Measurements from ENCODE around the gene EXOSC1.
"Not testable (repeated sequence)": the region's sequence is repeated elsewhere in the genome, so short reads cannot be mapped to it uniquely, and the experiment has no call there.

EXOSC1 gene

DNA sequence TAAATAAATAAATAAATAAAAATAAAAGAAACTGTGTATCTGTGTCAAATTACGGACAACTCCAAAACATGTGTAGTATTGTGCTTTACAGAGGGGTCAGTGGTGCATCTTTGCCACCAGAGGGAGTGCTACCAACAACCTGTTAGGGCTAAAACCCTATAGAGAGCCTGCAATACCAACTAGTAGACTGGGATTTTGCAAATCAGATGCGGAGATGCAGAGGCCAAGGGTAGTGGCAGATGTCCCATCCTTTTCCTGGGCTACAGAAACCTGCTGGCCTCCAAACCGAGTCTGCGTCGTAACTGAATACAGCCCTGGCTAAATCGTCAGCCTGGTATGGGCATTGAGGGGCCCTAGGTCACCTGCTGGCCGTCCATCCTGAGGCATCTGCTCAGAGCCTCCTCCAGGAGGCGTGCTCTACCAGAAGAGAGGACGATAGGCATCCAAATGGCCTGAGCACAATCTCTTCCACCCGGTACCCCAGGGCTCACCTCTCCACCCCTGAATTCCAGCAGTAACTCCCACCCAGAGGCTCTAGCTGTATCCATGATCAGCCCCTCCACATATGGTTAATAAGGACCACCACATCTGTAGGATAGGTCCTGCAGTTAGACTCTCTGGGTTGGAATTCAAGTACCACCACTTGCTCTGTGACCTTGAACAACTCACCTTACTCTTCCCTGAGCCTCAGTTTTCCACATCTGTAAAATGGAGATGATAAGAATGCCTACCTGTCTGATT lies 38.4 kb downstream of the EXOSC1 start:
- DNase-seq: peak; percentile 86

DNA sequence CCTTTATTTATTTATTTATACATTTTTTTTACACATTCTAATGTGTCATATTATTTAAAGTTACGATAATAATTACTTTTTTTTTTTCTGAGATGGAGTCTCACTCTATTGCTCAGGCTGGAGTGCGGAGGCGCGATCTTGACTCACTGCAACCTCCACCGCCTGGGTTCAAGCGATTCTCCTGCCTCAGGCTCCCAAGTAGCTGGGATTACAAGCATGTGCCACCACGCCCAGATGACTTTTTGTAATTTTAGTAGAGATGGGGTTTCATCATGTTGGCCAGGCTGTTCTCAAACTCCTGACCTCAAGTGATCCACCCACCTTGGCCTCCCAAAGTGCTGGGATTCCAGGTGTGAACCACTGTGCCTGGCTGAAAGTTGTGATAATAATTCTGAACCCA lies 39.3 kb downstream of the EXOSC1 start:
- not testable (repeated sequence) for DNase-seq

DNA sequence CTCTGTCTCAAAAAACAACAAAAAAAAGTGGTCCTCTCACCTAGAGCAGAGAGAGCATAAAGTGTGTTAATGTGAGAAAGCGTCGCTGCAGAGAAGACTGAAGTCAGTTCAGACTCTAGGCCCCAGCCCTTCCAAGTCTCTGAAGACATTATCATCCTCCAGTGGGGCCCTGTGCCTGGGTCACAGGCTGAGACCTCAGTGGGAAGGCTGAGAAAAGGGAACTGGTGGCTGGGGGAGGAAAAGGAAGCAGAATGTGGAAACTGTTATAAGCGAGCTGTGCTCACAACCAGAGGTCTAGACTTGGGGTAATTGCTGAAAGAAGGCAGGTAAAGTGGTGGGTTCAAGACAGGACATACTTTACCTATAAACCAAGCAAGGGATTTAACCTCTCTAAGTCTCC lies 39.7 kb downstream of the EXOSC1 start:
- DNase-seq: no peak

DNA sequence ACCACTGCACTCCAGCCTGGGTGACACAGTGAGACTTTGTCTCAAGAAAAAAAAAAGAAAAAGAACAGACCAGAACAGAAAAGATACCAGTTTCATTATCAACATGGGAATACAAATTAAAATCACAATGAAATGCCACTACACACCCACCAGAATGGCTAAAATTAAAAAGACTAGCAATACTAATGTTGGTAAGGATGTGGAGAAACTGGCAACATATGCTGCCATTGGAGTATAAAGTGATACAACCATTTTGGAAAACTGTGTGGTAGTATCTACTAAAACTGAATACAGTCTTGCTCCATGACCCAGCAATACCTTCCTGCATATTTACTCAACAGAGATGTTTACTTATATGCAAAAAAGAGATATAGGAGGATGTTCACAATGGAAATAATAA lies 41.8 kb downstream of the EXOSC1 start:
- DNase-seq: no peak

DNA sequence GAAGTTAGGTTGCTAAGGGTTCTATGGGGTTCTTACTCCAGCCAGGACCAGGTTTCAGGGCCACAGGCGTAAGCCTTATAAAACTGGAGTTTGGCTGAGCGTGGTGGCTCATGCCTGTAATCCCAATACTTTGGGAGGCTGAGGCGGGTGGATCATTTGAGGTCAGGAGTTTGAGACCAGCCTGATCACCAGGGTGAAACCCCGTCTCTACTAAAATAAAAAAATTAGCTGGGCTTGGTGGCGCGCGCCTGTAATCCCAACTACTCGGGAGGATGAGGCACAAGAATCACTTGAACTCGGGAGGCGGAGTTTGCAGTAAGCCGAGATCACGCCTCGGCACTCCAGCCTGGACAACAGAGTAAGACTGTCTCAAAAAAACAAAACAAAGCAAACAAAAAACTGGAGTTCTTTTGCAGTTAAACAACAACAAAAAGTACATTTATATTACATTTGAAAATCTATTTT lies 44.3 kb downstream of the EXOSC1 start:
- DNase-seq: no peak

DNA sequence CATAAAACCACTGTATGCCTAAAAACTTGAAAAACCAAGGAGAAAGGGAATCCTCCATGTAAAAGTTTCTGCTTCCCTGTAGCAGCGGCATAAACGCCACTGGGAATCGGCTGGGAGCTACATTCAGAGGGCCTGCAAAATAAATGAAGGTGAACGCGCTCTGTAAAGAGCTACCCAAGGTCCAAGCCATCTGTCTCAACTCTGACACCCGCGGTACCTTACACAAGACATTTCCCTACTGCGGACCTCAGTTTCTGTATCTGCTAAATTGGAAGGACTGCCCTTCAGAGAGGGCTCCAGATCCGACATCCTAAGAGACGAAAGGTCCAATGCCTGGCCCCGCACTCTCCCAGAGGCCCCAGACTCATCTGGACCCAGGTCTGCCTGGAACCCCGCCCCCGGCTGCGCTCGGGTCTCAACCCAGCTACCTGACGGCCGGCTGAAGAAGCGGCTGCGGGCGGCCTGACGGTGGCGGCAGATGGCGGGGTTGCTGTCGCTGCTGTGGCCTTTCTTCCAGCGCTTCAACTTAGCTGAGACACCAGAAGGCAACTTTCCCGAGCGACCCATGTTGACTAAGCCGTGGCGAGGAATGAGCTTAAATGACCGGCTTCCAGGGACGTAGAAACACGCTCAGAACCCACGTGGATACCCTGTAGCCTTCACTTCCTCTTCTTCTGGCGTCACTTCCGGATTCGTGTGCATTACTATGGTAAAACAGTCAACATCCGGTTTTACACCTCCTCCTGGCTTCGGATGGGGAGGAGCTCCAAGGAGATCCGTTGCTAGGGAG lies 44.9 kb downstream of the EXOSC1 start, which contains the start of gene RRP12:
Gene RRP12 (minus strand): TSS at position 676 of the 790 bp plus-strand sequence. CDS start 109 bp downstream, at position 567.
- DNase-seq: peak; percentile 90

DNA sequence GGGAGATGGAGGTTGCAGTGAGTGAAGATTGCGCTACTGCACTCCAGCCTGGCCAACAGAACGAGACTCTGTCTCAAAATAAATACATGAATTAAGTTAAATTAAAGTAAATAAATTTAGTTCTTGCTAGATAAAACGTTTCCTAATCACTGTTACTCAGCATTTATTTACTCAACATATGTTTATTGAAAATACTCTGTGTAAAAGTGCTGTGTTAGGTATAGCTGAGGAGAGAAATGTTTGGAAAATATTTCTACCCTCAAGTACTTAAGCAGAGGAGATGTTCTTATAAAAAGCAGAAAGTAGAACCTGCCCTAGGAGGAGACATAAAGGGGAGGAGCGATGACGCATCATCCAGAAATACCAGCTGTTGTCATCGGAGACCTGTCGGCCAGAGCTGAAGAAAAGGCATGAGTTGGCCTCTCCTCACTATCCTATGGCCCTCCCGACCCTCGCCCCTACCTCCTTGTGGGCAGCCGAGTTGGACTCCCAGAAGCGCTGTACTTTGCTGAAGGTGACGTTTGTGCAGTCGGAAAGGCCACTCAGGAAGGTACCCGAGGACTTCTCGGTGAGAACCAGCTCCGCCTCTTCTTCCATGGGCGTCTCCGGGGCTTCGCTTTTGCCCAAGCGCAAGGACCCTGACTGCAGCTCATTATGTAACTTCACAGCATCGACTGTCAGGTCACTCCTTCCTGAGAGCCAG lies 45.8 kb downstream of the EXOSC1 start:
- peak; percentile 76 for DNase-seq

DNA sequence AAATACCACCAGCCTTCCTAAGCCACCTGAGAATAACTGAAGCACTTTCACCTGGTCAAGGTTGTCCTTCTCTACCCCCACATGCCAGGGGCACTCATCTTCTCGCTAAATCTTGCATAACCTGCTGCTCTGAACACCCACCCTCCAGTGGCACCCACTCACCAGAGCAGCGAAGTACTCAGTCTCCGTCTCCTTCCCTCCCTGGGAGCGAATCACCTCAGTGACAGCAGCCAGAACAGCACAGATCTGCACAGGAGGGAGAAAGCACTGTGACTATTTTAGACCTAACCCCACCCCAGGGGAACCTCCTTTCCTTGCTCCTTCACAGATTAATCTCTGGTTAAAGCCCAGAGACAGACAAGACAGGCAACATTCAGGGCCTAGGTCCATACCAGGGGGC lies 49.8 kb downstream of the EXOSC1 start:
- no peak for DNase-seq

DNA sequence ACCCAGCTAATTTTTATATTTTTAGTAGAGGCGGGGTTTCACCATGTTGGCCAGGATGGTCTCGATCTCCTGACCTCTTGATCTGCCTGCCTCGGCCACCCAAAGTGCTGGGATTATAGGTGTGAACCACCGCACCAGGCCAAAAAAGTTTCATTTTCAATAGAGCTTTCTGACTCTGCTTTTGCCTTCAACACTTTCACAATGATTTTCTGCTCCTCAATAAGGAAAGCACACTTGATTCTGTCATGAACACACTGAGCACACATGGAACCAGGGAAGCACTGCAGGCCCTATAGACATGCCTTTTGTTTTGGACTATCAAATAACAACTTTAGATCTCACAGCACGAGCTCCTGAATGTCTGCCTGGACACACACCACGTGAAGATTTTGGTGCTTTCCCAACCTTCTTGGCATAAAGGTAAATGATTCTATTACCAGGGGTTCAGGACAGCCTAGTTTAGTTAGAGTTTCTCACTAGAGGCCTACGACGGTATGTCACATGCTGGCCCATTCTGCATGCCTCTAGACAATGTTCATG lies 52.7 kb downstream of the EXOSC1 start:
- no peak for DNase-seq

DNA sequence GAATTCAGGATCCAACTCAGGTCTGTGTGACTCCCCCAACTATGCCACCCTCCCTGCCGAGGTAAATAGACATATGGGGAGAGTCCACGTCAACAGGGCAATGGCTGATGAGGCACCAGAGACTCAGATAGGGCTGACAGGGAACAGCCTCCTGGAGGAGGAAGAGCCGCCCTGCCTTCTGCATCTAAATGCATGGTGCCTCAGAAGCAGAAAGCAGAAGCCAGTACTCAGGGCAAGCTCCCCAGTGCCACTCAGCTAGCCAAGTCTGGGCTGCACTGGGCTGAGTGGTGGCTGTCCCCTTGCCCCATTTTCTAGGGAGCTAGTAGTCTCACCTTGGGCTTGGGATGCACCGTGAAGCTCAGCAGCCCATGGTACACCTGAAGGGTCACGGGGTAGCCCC lies 55.7 kb downstream of the EXOSC1 start:
- no peak for DNase-seq

DNA sequence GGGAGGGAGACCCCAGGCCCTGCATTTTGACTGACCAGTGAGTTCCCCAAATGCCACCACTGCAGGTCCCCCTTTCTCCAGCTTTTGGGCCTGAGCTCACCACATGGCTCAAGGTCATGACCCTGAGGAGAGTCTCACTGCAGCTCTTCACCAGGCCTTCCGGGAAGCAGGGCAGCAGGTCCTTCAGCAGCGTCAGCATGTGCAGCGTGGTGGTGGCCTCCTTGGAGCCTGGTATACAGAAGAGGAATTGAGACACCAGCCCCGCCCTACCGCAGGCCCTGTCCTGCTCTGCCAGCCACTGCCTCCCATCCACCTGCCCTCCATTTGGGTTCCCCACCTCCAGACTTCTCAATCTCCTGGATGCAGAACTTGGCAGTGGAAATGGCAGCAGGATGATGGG lies 57.7 kb downstream of the EXOSC1 start:
- no peak for DNase-seq

Data from activated effector memory CD4-positive, alpha-beta T cell treated with anti-CD3 and anti-CD28 coated beads, Interleukin-2, amount 50 U/mL, for 16 hours (primary cell).